GM12872 (cell line): ENCODE results near the gene A3GALT2.

ENCODE experiments used
- TF ChIP-seq, protein P1 (sequence below): IDR thresholded peaks from 3 replicates; pipeline ENCODE4 v1.5.1; 2011; ENCODE audit warnings: low read depth, mild to moderate bottlenecking, low read length, moderate library complexity; ENCODE audit not compliant: insufficient read depth

A3GALT2 gene

DNA sequence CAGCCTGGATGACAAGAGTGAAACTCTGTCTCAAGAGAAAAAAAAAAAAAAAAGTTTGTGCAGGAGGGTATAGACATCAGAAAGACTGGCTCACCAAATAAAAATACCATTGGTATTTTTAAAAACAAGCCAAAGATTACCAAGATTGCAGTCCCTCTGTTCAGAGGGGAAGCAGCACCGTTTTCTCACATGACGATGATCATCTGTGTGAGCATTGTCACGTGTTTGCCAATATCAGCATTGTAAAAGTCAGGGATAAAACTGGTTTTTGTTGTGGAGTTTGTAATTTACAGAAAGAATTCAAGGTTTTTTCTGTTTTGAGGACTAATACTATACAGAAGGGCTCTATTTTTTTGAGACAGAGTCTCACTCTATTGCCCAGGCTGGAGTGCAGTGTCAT is 38.1 kb downstream of the A3GALT2 start:
- TF ChIP-seq, protein P1, sequence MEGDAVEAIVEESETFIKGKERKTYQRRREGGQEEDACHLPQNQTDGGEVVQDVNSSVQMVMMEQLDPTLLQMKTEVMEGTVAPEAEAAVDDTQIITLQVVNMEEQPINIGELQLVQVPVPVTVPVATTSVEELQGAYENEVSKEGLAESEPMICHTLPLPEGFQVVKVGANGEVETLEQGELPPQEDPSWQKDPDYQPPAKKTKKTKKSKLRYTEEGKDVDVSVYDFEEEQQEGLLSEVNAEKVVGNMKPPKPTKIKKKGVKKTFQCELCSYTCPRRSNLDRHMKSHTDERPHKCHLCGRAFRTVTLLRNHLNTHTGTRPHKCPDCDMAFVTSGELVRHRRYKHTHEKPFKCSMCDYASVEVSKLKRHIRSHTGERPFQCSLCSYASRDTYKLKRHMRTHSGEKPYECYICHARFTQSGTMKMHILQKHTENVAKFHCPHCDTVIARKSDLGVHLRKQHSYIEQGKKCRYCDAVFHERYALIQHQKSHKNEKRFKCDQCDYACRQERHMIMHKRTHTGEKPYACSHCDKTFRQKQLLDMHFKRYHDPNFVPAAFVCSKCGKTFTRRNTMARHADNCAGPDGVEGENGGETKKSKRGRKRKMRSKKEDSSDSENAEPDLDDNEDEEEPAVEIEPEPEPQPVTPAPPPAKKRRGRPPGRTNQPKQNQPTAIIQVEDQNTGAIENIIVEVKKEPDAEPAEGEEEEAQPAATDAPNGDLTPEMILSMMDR: no peak

DNA sequence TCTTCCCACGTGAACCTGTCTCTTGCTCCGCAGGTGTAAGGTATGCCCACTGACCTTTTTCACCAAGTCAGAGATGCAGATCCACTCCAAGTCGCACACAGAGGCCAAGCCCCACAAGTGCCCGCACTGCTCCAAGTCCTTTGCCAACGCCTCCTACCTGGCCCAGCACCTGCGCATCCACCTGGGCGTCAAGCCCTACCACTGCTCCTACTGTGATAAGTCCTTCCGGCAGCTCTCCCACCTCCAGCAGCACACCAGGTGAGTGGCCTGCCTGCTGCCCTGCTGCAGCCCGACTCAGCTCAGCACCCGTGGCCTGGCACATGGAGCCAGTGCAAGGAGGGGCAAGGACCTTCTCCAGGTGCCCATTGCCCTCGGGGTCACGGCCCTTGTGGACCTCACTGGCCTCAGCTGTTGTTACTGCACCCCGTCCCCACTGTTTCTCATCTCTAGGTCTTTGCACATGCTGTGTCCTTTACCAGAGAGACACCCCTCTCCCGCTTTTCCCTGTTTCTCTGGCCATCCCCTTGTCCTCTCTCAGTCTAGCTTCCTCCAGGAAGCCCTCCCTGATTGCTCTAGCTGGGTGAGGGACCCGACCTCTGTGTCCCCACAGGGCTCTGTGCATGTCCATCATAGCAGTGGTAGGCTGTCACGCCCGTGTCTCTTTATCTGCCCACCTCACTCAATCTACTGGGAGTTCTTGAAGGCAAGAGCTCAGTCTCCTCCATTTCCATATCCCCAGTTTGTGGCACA is 39.2 kb downstream of the A3GALT2 start:
- TF ChIP-seq, protein P1: no peak

DNA sequence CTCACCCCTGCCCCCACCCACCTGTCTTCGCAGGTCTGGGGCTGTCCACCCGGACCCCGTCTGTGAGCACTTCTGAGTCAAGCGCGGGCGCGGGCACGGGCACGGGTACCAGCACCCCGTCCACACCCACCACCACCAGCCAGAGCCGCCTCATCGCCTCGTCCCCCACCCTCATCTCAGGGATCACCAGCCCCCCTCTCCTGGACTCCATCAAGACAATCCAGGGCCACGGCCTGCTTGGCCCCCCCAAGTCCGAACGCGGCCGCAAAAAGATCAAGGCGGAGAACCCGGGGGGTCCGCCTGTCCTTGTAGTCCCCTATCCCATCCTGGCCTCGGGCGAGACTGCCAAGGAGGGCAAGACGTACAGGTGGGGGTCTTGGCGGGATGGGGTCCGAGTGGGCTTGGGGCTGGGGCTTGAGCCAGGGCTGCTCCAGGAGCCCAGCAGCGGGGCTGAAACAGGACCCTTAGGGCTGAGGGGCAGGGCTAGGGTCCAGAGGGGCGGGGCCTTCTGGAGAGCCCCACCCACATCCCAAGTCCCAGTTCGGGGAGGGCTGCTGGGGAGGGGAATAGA is 40.7 kb downstream of the A3GALT2 start:
- TF ChIP-seq, protein P1: no peak

DNA sequence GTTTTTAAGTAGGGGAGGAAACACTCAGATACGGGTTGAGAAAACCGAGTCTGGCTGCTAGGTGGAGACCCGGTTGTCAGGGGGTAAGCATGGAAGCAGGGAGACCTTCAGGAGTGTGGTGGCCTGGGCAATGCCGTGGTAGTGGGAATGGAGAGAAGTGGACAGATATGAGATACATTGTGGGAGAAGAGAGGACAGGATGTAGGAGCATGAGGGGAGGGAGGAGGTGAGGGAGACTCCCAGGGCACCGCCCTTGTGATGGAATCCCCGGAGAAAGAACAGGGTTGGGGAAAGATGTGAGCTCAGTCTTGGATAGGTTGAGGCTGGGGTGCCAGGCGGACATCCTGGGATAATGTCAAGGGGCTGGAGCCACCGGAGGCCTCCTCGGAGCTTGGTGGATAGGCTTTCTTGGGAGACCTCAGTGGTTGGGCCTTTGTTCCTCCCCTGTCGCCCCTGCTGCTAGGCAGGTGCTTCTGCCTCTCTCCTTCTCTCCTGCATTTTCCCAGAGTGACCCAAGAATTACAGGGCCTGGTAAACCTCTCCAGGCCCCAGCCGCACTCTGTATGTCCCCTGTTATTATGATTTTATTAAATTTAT is 43.3 kb downstream of the A3GALT2 start:
- TF ChIP-seq, protein P1: no peak

DNA sequence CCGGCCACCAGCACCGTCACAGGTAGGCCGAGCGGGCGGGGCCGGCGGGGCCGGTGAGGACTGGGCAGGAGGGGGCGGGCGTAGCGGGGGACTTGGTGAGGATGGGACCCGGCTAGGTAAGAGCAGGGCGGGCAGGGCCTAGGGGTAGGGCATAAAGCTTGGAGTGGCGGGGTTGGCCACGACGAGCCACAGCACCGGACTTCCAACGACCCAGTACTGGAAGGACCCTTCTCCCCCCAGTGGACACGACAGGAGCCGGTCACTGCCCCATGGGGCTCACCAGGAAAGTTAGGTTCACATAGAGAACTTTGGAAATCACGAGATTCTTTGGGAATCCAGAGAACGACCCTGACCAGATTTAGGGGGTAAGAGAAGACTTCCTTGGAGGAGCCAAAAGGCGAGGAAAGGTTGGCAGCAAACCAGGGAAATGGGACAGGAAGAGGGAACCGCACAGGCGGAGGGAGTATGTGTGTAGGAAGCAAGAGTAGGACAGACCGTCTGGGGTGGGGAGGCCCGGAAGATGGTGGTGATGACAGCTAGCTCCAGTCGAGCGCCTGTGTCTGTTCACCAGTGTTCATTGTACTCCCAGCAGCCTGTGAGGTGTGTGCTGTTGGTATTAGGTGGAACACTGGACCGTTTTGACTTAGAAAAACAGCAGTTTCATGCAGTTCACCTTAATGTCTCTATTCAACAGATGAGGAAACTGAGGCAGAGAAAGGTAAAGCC is 44.2 kb downstream of the A3GALT2 start:
- TF ChIP-seq, protein P1: no peak

DNA sequence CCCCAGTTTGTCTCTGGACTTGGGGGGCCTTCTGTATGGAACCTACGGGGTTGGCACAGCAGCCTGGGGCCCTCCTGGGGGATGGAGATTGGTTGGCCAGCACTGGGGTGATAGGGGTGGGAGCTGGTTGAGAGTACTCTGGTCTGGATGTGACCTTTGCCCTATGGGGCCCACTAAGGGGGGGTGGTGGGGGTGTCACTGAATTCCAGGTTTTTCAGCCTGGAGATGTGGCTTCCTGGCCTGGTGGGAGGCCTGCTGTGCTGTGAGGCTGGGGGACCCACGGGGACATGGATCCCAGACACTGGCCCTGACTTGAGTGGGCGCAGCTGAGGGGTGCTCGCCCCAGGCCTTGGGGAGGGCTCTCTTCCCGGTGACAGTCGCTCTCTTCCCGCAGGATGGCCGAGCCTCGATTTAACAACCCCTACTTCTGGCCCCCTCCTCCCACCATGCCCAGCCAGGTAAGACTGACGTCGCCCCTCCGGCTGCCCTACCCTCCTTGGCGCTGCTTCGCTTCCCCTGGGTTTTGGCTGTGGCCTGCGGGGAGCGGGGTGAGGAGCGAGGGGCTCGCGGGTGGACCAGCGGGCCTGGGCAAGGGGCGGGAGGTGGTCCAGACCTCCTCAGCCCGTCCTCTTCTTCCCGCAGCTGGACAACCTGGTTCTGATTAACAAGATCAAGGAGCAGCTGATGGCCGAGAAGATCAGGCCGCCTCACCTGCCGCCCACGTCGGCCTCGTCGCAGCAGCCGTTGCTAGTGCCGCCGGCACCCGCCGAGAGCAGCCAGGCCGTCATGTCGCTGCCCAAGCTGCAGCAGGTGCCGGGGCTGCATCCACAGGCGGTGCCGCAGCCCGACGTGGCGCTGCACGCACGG is 45.0 kb downstream of the A3GALT2 start:
- TF ChIP-seq, protein P1: no peak

DNA sequence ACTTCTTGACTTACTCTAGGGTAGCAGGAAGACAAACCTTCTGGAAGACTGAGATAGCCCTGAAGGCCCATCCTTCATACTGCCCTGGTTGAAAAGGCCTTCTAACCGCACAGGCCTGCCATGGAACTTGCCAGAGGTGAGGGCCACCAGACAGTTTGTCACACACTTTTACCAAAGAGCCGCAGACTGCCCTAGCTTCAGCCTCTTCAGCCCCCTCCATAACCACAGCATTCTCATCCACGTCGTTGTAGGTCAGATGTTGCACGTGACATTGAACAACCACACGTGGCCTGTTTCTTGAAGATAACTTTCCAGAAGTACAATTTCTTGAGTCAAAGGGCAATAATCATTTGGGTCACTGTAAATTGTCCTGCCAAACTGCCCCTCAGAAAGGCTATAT is 45.7 kb downstream of the A3GALT2 start:
- TF ChIP-seq, protein P1: no peak
